HG03139 (cell line): ENCODE data around the gene SYT3.
"Not testable (repeated sequence)": the region's sequence is repeated elsewhere in the genome, so short reads cannot be mapped to it uniquely, and the experiment has no call there.

Experiments used
- ATAC-seq: cut with Tn5 transposase; IDR thresholded peaks from one replicate; pipeline ENCODE4 v1.9.1; 2021; ENCODE audit not compliant: unreplicated experiment

Gene SYT3

GRCh38 chr19:50604264-50605073 lies 35.2 kb downstream of the SYT3 start:
- not testable (repeated sequence) for ATAC-seq

GRCh38 chr19:50602935-50603334 lies 36.7 kb downstream of the SYT3 start:
- no peak for ATAC-seq

- ATAC-seq, result no peak
Measured at GRCh38 chr19:50602496-50602895, 37.2 kb downstream of the SYT3 start.

GRCh38 chr19:50602089-50602422 lies 37.6 kb downstream of the SYT3 start:
- no peak for ATAC-seq

GRCh38 chr19:50601407-50602088 lies 38.1 kb downstream of the SYT3 start:
- no peak for ATAC-seq

GRCh38 chr19:50599427-50599826 lies 40.3 kb downstream of the SYT3 start:
- no peak for ATAC-seq

GRCh38 chr19:50590191-50590590 lies 49.5 kb downstream of the SYT3 start:
- ATAC-seq, result no peak

- ATAC-seq, result not testable (repeated sequence)
Measured at GRCh38 chr19:50581795-50582660, 57.7 kb downstream of the SYT3 start.

- ATAC-seq, result no peak
Measured at GRCh38 chr19:50580970-50581634, 58.6 kb downstream of the SYT3 start.

- ATAC-seq, result no peak
Measured at GRCh38 chr19:50580240-50580639, 59.4 kb downstream of the SYT3 start.

GRCh38 chr19:50576769-50577168 lies 62.9 kb downstream of the SYT3 start:
- ATAC-seq, result not testable (repeated sequence)

- ATAC-seq, result no peak
Measured at GRCh38 chr19:50573741-50574461, 65.8 kb downstream of the SYT3 start.
